Measurements from ENCODE around the gene HGFAC. TPM values are rescaled to one million over a fixed set of nuclear protein-coding genes. Genes with fewer than 3 reads are reported as not detected.

The HGFAC gene
- total RNA-seq, 1 donor from 2014 or later, result not detected

GRCh38 chr4:3462790-3463415, 21.1 kb downstream of the HGFAC start, which contains the start of gene DOK7:
DOK7 (plus strand) TSS chr4:3463306; CDS start chr4:3463376, 70 bp downstream.
- ATAC-seq, result peak; percentile 7

- ATAC-seq, result no peak
Observed at GRCh38 chr4:3463556-3464348, 22.0 kb downstream of the HGFAC start.

GRCh38 chr4:3464349-3464905, 22.7 kb downstream of the HGFAC start:
- no peak for ATAC-seq

DNA sequence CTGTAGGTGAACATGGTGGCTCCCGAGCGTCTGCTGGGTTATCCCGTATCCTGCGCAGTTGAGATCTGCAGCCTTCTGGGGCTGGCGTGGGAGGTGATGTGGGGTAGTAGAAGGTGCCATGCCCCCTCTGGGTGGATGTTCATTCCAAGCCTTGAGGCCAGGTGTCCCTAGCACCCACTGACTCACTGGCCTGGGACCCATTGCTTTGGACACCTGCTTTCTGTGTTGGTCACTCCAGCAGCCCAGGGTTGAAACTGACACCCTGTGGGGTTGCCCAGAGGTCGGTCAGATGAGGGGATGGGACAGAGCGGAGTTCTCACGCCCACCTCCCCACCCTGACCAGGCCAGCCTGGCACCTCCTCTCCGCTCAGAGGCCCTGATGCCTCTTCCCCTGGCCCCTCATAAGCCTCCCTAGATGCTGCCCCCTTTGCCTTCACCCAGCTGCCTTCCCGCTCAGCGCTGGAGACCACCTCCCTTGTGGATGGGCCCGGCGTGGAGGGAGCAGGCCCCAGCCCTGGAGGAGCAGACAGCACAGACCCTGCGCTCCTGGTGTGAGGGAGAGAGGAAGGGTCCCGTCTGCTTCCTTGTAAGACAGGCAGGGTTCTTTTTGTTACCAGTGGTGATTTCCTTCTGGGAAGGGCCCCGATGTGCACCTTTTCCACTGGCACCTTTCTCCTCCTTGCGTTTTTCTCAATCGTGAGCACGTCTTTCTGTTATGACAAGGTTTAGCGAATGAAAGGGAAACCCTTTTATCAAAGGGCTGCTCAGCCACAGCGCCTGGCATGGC, 23.3 kb downstream of the HGFAC start:
- no peak for ATAC-seq

- ATAC-seq, result no peak
Observed at GRCh38 chr4:3465698-3466671, 24.2 kb downstream of the HGFAC start.

DNA sequence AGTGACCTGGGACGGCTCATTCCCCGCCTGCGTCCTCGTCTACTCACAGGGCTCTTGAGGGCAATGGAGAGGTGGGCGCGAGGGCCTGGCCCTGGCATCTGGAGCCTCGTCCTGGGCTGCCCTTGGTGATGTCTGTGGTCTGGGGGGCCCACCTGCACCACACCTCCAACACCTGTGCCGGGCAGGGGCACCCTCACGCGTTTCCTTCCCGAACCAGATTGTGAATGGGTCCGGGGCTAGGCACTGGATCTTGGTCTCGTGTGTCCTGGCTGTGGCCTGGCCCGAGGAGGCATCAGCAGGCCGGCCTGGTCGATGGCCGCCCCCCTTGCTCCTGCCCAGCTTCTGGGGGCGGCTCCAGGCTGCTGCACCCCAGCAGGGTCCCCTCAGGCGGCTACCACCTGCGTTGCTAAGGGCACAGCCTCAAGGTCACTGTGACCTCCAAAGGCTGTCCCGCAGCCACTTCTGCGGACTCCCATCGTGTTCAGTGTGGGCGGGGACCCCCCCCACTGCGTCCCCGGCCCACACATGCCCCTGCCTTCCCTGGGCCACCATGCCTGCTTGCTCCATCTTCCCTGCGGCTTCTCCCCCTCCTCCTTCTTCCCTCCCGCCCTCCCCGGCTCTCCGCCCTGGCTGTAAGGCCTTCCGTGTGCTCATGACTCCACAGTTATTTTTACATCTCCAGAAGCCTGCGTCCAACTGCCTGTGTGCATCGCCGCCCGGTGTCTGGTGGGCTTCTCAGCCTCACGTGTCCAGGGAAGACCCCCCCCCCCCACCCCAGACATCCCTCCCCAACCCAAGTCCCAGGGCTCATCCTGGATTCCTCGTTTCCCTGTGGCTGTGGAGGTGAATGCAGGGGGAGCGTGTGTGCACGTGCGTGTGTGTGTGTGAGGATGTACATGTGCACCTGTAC, 25.2 kb downstream of the HGFAC start:
- no peak for ATAC-seq

- no peak for ATAC-seq
Observed at GRCh38 chr4:3467601-3468031, 25.8 kb downstream of the HGFAC start.

- ATAC-seq, result no peak
Observed at GRCh38 chr4:3468154-3468553, 26.4 kb downstream of the HGFAC start.

DNA sequence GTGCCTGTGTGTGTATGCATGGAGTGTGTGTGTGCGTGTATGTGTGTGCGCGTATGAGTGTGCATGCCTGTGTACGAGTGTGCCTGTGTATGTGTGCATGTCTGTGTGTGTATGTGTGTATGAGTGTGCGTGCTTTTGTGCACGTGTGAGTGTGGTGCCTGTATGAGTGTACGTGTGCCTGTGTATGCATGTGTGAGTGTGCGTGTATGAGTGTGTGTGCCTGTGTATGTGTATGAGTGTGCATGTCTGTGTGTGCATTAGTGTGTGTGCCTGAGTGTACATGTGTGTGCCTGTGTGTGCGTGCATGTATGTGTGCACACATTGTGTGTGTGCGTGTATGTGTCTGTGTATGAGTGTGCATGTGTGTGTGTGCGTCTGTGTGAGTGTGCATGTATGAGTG, 27.0 kb downstream of the HGFAC start:
- ATAC-seq, result no peak

GRCh38 chr4:3469386-3470243, 27.8 kb downstream of the HGFAC start:
- no peak for ATAC-seq

GRCh38 chr4:3470244-3471097, 28.7 kb downstream of the HGFAC start:
- no peak for ATAC-seq

- no peak for ATAC-seq
Observed at GRCh38 chr4:3471098-3471760, 29.5 kb downstream of the HGFAC start.

GRCh38 chr4:3471886-3472285, 30.1 kb downstream of the HGFAC start:
- ATAC-seq, result no peak

DNA sequence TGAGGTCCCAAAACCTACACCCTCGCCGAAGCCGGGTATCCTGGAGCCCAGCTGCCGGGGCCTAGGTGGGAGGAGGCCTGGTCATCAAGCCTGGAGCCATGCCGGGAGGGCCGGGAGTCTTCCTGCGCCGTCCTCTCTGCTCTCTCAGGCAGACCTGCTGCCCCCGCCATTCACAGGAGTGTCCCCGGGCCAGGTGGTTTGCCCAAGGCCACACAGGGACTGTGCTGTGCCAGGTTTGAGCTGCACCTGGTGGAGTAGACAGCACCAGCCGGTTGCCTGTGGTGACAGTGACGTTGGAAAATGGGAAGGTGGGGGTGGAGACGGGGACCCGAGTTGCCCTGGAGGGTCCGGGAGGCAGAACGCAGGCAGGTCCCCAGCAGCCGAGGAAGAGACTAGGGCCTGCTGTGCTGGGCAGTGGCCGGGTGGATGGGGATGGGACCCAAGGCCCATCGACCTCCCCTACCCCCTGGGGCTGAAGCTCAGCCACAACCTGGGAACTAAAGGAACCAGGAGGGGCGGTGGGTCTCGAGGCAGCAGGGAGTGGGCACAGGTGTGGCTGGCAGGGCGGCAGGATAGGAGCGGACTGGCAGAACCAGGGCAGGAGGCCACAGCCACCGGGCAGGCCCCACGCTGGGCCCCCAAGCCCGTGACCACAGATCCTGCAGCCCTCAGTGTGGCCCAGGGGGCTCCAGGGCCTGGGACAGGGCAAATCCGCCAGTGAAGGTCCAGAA, 30.8 kb downstream of the HGFAC start:
- ATAC-seq, result no peak

GRCh38 chr4:3473181-3473950, 31.6 kb downstream of the HGFAC start:
- peak; percentile 10 for ATAC-seq

DNA sequence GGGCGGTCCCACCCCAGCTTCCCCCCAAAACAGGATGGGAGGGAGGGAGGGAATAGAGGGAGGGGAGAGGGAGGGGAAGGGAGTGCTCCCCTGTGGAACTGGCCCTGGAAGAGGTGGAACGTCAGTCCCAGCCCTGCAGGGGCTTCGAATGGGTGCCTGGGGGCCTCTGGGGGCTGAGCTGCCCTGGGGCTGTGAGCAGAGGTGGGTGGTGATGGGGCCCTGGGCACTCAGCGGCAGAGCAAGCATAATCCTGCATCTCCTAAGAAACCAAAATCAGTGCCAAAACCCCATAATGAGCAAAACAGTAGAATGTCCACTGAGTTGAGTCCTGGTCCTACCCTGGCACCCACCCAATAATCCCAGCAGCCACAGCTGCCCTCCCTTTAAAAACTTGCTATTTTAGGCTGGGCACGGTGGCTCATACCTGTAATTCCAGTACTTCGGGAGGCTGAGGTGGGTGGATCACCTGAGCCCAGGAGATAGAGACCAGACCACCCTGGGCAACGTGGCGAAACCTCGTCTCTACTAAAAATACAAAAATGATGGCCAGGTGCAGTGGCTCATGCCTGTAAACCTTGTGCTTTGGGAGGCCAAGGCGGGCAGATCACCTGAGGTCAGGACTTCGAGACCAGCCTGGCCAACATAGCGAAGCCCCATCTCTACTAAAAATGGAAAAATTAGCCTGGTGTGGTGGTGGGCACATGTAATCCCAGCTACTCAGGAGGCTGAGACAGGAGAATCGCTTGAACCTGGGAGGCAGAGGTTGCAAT, 32.4 kb downstream of the HGFAC start:
- ATAC-seq, result no peak
